Measurements from ENCODE around the gene LYPLAL1.
"Not testable (repeated sequence)": the region's sequence is repeated elsewhere in the genome, so short reads cannot be mapped to it uniquely, and the experiment has no call there.

Gene LYPLAL1

DNA sequence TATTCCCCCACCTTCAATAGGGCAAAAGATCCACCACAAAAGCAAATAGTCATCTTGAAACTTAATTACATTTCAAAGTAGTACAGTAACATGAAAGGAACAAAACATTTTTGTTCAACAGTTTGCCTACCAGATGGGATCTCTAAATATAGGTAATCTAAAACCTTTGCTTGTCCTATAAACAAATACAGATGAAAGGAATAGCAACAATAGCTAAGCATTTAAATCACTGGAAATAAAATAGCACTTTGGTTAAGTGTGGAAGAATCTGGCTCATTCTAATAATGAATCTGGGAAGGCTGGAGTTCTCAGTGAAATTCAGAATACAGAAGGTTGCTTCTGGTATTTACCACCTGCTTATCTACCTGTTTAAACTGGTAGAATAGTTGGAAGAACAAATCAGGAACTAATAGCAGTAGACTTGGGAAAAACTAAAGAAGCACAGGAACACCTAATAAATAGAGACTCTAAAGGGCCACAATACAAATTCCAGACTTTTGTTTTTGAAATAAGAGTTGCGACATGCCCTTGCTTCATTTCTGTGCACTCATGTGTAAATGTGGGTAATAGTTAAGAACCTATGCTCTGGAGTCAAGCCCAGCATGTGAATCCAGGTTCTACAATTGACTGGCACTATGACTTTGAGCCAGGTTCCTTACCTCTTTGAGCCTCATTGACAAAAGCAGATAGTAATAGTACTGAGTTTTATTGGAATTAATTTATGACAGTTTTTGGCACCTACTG is 2.3 kb upstream of the LYPLAL1 start:
- no peak for DNase-seq

DNA sequence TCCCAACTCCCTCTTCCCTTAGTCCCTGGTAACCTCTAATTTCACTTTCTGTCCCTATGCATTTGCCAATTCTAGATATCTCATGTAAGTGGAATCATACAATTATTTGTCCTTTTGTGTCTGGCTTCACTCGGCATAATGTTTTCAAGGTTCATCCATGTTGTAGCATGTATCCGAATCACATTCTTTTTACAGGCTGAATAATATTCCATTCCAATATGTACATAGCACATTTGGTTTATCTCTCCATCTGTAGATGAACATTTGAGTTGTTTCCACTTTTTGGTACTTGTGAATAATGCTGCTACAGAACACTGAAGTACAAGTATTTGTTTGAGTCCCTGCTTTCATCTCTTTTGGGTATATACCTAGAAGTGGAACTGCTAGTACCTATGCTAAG is 857 bp upstream of the LYPLAL1 start:
- no peak for DNase-seq

DNA sequence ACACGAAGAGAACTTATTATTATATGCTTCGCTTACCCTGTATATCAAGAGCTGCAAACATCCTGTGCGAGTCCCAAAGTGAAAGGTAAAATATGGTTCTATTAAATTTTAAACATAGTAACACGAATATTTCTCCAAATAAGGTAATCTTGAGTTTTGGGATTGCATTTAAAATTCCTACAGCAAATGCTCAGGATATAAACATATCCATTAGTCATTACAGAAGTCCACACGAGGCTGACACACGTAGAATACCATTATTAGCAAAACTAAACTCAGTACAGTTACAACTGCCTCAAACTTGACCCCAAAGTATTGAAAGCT is 282 bp upstream of the LYPLAL1 start:
- DNase-seq = no peak

DNA sequence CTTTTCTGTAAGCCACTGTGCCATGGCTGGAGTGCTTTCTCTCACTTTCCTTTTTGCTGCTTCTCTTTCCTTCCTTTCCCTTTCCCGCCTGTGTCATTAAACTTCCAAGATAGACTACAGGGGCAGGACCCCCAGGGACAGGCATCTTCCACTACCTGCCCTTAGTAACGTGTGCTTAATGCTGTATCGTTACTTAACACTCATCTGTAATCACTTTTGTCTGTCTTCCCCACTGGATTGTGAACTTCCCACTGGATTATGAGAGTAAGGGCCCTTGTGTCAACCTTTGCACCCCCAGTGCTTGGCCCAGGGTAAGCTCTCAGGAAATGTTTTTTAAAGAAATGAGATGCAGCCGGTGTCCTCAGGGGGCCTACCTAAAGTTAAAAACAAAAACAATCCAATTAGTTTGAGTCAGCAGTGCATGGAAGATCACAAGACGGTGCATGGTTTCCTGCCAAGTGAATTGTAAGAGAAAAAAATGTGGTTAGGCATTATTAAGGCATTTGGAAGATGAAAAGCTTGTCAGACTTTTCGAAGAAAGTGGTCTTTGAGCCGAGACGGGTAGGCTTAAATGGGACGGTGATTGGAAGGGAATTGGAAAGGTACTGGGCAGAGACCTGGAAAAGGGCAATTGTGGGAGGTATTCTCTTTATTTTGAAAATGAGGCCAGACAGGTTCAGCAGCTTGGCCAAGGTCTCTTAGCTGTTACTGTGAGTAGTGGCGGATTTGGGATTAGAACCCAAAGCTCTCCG is 958 bp downstream of the LYPLAL1 start:
- DNase-seq = no peak

DNA sequence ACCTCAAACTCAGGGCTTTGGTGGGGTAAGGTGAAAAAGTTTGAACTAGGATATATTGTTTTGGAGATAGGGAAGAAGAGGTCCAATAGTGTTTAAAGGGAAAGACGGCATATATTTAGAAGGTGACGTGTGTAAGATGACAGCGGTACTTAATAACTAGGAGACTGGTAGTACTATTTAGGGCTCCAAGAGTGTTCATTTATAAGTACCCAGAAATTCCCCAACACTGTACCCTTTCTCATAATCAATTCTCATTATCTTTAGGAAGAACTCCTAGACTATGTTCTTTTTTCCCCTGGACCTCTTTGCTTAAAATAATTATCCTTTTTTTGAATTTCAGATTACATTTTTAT is 1.5 kb downstream of the LYPLAL1 start:
- no peak for DNase-seq

DNA sequence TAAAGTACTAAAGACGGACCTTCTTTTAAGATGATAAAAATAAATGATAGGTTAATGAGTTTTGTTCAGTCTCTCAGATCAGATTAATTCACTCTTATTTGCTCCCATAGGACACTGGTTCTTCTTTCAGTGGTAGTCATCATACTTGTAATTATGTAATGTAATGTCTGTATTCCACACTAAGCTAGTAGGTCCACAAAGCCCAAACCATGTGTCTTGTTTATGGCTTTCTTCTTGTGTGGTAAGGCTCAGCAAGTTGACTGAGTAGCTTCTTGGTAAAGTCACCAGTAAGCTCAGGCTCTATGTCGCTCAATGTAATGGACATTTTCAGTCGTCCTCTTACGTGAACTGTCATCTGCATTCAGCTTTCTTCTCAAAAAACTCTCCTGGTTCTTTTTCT is 2.5 kb downstream of the LYPLAL1 start:
- no peak for DNase-seq

DNA sequence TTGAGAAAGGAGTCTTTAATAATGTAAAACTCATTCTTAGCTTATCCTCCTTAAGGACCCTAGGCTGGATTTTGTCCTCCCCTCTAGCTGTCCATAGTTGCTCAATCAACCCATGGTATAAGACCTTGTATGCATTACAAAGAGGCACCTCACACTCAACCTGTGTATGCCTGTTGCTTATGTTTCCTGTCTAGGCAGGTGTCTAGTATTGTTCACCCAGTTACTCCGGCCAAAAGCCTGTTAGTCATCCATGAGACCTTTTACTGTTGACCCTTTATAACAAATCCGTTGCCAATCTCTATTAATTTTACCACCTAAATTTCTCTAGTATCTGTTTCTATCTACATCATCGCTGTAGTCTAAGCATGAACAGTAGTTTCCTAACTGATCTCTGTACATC is 3.7 kb downstream of the LYPLAL1 start:
- DNase-seq = no peak

DNA sequence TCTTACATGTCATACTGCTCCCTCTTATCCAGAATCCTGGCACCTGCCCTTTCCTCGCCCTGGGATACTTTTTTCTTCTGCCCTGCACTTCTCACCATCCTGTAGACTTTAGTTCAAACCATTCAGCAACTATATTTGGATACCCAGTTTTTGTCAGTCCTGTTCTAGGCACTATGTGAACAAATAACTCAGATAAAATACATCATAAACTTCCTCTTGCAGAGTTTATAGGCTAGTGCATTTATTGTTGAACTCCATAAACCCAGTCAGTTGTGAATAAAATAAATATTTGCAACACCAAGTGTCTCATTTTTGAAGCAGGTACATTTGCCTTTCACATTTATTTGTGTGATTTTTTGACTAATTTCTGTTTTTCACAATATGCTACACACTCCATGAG is 4.3 kb downstream of the LYPLAL1 start:
- DNase-seq = no peak

DNA sequence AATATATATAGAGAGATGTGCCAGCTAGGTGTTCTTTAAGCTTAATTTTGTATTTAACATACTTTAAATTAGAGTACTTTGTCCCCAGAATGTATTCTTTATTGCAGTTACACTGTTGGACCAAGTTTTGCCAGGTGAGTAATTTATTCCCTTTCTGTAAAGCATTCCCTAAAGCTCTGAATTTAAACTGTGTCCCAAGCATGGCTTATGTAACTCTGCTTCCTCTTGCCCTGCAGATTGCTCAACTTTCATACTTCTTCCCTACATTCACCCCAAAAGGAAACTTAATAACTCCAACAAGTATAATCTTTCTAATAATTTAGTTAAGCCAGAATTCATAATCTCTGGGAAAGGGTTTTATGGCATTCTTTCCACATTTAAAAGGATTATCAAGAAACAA is 5.6 kb downstream of the LYPLAL1 start:
- DNase-seq = no peak

DNA sequence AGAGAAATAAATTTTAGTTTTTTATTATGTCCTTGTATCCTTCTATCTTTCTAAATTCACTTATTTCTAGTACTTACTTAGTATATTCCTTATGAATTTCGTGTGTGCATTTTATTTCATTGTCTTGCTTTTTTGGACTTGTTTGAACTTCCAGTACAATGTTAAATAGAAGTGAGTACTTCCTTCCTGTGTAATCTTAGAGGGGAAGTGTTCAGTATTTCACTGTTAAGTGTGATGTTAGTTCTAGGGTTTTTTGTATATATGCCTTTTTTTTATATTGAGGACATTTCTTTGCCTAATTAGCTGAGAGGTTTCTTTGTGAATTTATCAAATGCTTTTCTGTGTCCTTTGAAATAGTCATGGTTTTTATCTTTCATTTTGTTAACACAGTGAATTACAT is 10.7 kb downstream of the LYPLAL1 start:
- DNase-seq = no peak

DNA sequence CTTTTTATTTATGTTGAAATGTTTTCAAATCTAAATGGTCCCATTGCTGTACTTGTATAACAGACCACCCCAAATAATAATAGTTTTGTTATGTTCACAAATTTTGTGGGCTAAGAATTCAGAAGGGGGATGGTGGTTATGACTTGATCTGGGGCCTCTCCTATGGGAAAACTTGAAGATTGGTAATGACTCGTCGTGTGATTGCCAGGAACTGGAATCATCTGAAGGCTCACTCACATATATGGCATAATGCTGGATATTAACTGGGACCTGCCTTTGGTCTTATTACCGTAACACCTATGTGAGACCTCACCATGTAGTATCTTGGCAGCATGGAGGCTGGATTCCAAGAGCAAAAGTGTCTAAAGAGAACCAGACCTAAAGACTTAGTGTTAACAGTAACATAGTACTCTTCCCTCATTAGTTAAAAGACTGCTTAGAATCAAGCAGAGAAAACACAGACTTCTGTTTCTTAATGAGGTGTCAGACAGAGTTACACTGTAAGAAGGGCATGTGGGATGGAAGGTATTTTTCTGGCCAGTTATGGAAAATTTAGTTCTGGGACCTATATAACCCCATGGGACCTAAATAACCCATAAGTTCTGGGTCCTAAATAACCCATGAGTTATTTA is 11.9 kb downstream of the LYPLAL1 start:
- no peak for DNase-seq

DNA sequence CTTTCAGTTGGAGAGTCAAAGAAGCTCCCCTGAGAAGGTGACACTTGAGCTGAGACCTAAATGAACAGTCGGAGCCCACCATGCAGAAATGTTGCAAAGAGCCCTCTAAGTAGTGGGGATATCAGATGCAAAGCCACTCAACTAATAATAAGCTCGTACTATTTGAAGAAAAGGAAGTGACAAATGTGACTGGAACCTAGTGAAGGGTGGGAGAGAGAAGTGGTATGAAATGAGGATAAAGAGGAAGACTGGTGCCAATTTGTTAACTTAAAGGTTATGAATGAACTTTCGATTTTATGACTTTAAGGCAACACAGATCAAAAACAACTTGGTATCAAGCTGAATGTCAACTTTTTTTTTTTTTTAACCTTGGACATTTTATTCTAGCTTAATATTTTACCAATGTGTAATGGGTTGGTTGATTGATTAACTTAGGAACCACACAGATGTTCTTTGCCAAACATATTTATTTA is 14.7 kb downstream of the LYPLAL1 start:
- no peak for DNase-seq

DNA sequence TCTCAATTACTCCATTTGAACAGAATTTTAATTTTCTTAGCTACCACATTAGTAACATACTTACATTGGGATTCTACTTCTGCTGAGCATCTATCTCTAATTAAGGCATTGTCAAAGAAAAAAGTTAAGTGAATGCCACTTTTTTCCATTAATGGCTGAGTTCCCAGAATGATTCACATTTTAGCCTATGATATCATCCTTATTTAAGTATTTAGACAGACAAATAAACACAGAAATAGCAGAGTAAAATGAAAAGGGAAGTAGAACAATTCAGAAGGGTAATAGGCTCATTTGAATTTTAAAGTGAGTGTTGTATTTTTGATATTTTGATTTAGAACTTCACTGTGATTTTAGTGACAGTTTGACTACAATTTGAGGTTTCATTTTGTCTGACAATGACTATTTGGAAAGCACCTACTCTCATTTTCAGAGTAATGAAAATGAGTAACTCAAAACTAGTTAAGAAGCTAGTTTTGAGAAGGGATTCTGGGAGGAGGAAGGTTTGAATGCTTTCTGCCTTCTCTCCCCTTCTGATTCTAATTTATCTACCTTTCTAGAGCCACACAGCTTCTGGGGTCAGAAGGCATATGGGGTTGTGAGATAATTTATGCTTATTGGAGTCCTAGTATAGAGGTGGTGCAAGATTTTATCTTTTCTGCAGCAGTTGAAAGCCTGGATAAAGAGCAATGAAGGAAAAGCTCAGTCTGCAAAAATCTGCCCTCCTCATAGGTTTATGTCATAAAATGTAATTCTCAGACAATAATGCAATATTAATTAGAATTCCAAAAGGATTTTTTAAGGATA is 15.5 kb downstream of the LYPLAL1 start:
- DNase-seq = no peak

DNA sequence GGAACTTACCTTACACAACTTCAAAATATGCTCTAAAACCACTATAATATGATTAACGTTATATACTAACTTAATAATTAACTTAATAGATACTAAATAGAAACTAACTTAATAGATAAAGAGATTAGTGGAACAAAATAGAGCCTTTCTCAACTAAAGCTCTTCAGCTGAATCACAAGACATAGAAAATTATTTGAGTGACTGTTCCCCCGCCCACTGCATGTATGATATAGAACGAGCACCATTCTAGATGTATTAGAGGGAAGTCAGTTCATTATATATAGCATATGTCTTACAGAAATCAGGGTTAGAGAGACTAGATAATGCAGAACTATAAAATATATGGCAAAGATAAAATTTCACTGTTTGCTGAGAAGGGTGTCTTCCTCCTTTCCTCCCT is 16.3 kb downstream of the LYPLAL1 start:
- DNase-seq = no peak

DNA sequence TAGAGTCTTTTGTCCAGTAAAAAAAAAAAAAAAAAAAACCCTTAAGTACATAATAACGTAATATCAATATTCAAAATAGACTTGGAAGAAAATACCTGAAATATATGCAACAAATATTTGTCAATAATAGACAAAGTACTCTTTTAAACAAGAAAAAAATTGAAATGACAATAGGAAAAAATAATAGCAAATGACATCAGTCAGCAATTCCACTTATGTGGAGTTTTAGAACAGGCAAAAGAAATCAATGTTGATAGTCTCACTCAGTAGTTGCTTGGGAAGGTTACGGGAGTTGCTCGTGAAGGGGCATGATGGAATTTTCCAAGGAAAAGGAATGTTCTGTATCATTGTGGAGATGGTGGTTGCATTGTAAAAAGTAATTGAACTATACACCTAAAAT is 16.9 kb downstream of the LYPLAL1 start:
- DNase-seq = no peak

DNA sequence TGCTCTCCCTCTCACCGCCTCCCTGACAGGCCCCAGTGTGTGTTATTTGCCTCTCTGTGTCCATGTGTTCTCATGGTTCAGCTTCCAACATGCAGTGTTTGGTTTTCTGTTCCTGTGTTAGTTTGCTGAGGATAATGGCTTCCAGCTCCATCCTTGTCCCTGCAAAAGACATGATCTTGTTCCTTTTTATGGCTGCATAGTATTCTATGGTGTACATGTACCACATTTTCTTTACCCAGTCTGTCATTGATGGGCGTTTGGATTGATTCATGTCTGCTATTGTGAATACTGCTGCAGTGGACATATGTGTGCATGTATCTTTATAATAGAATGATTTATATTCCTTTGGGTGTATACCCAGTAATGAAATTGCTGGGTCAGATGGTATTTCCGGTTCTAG is 22.2 kb downstream of the LYPLAL1 start:
- not testable (repeated sequence) for DNase-seq

DNA sequence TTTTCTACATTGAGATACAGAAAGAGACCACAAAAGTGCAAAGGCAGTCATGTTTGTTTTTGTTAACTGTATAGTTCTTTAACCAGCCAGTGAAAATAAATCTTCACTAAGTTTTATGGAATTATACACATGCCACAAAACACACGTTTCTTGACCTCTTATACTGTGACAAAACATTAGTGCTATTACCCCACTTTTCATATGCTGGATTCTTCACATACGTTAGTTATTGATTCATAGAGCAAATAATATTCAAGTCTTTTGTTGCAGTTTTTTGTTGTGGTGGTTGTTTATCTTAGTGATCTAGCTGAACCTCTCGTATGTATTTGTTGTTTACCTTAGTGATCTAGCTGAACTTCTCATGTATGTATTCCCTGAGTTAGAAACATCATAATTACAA is 28.0 kb downstream of the LYPLAL1 start:
- no peak for DNase-seq

DNA sequence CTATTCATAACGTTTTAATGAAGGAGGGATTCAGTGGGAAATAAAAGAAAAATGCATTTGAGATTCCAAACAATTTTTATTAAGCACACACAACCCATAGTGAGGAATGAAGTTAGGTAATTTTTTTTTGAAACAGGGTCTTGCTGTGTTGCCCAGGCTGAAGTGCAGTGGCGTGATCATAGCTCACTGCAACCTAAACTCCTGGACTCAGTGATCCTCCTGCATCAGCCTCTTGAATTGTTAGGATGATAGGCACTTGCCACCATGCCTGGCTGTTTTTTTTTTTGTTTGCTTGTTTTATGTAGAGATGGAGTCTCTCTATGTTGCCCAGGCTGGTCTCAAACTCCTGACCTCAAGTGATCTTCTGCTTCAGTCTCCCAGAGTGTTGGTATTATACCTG is 28.9 kb downstream of the LYPLAL1 start:
- DNase-seq = no peak

DNA sequence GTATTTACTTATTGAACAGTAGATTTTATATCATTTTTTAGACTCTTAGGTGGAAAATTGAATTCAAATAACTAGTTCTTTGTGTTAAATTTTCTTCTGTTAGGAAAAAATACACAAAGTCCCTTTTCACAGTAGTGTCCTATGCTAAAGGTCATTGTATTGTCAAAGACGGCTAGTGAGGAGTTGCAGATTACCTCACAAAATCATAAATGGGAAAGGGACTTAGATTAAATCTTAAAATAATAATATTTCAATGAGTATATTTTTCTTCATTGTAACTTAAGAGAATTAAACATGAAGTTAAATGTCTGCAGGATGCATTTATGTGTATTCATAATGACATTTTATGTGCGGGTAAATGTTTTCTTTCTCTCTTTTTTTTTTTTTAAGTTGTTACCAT is 32.7 kb downstream of the LYPLAL1 start:
- DNase-seq = no peak

DNA sequence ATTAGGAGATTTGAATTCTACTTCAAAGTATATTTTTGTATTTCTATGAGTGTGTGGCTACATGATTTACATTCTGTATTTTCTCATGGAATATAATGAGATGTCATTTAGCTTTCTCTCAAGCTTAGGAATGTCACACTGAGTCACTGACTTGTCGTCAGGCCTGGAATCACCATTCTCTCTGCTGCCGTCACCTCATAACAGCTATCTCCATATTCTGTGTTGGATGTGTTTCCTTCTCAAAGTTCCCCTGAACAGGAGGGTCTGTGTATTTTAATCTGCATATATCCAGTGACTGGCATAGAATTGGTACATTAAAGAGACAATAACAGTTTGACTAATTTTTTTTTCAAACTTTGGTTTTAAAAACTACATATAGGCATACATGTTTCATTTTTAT is 35.9 kb downstream of the LYPLAL1 start:
- no peak for DNase-seq

DNA sequence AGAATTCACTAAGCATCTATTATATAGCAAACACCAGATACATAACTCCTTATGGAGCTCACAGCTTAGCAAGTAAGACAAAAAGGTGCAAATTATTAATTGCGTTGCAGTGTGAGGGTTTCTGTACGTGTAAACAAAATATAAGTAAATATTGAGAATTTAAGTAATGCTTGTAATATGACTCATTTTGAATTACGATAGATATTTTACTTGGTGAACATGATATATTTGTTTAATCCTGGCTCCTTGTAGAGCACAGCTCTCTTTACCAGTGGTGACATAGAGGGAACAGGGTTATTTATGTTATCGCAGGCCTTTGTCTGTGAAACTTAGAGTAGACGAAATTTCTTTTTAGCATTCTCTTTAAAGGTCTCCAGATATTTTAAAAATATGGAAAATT is 36.4 kb downstream of the LYPLAL1 start:
- DNase-seq = no peak

DNA sequence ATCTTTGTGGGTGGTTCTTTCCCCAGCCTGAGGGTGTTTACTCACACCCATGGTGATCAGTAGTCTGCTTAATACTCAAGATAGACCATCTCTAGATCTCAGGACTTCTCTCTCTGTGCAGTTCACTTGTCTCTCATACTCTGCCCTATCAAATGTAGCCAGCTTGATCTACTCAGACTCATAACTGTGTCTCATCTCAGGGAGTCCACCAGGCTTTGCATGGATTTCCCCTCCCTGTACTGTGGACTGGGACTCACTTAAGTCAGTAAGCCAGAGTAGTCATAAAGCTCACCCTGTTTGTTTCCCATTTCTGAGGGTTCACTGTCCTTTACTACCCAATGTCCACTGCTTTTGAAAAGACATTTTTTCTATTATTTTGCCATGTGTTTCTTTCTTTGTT is 41.8 kb downstream of the LYPLAL1 start:
- no peak for DNase-seq

DNA sequence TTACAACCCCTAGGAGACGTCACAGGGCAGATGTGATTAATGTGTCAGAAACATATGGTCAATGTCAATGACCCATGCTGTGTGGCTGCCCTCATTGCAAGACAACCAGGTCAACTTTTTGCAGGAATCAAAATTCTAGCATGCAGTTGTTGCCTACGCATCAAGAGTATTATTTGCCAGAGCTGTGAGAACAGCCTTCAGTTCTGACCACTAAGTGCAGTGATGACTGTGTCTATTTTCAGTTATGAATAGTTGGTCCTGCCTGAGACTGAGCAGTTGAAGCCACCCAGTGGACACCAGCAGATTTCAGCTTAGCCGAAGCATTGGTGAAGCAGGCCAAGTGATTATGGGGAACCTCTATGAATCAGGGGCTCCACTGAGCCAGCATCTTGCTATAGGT is 47.3 kb downstream of the LYPLAL1 start:
- no peak for DNase-seq

DNA sequence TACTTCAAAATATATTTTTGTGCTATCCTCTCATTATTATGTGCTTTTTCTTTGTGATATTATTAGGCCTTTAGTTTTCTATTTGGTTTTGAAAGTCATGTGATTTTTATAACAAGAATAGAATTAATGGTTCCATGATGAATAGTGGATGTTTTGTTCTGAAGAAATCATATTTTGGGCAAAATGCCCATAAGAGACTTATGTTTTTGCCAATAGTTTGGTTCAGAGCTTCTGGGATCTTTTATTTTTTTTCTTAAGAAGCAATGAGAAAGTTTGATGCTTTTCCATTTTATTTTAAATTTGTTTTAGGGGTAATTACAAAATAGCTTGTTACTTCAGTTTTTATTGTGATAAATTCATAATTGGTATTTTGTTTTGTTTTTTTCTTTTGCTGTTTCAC is 49.8 kb downstream of the LYPLAL1 start:
- DNase-seq = no peak

Measured in NCI-H1417 treated with DMSO at 0.1 percent for 48 hours (cell line).